Activated CD4-positive, CD25-positive, alpha-beta regulatory T cell treated with anti-CD3 and anti-CD28 coated beads, Interleukin-2, amount 50 U/mL, for 16 hours (primary cell): ENCODE measurements around the gene PEMT.

Experiments used
- DNase-seq: peaks from one replicate; pipeline ENCODE4 v3.0.0-alpha.2; 2020; ENCODE audit warnings: low read depth, low spot score

PEMT gene

DNA sequence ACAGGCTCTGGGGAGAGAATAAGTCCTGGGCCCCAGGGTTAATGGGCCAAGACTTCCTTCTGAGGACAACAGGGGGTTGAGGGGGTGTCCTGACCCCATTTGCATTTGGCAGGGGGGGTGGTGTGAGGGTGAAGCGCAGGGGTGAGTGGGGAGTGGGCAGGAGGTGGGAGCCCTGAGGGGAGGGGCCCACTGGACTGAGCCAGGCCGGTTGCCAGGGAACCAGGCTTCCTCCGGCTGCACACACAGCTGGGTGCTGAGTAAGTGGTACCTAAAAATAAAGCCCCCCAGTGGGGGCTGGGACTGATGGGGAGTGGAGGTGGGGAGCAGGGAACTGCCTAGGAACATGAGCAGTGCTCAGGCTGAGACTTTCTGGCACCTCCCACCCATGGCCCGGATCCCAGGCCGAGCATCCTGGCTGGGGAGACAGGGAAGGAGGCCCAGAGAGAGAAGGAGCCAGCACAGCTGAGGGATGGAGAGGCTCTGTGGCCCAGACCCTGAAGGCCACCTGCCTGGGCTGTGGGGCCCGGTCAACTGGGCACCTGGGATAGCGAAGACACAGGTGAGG is 87.9 kb downstream of the PEMT start:
- no peak for DNase-seq

- no peak for DNase-seq
Measured at GRCh38 chr17:17502741-17503565, 88.6 kb downstream of the PEMT start.

GRCh38 chr17:17500999-17501605 is 90.4 kb downstream of the PEMT start:
- no peak for DNase-seq

- no peak for DNase-seq
Measured at GRCh38 chr17:17499402-17500145, 91.9 kb downstream of the PEMT start.

- no peak for DNase-seq
Measured at GRCh38 chr17:17498606-17499301, 92.8 kb downstream of the PEMT start.

GRCh38 chr17:17497845-17498520 is 93.5 kb downstream of the PEMT start:
- DNase-seq, result no peak

GRCh38 chr17:17497065-17497844 is 94.3 kb downstream of the PEMT start:
- no peak for DNase-seq

GRCh38 chr17:17496189-17497064 is 95.1 kb downstream of the PEMT start, which contains the start of gene RASD1:
RASD1 (minus strand) TSS chr17:17496395; CDS start chr17:17496181, 214 bp downstream.
- DNase-seq, result peak; percentile 48

DNA sequence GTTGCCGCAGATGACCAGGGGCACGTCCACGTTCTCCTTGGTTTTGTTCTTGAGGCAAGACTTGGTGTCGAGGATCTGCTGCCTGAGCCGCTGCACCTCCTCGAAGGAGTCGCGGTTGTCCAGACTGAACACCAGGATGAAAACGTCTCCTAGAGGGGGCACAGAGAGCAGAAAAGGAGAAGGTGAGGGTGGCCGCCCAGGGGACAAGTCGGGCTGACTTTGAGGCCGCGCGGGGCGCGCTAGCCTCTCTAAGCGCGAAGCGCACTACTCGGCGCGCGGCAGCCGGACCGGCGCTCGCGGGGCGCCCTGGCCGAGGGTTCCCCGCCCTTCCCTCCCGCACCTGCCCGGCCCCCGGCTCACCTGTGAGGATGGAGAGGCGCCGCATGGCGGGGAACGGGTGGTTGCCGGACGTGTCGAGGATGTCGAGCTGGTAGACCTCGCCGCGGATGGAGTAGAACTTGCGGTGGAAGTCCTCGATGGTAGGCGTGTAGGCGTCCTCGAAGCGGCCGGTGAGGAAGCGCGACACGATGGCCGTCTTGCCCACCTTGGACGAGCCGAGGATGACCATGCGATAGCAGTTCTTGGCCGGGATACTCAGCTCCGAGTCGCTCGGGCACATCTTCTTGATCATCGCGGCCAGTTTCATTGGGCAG is 95.8 kb downstream of the PEMT start:
- DNase-seq, result no peak

- no peak for DNase-seq
Measured at GRCh38 chr17:17494870-17495535, 96.5 kb downstream of the PEMT start.

GRCh38 chr17:17494499-17494869 is 97.0 kb downstream of the PEMT start:
- no peak for DNase-seq

GRCh38 chr17:17493986-17494466 is 97.5 kb downstream of the PEMT start:
- DNase-seq, result no peak

DNA sequence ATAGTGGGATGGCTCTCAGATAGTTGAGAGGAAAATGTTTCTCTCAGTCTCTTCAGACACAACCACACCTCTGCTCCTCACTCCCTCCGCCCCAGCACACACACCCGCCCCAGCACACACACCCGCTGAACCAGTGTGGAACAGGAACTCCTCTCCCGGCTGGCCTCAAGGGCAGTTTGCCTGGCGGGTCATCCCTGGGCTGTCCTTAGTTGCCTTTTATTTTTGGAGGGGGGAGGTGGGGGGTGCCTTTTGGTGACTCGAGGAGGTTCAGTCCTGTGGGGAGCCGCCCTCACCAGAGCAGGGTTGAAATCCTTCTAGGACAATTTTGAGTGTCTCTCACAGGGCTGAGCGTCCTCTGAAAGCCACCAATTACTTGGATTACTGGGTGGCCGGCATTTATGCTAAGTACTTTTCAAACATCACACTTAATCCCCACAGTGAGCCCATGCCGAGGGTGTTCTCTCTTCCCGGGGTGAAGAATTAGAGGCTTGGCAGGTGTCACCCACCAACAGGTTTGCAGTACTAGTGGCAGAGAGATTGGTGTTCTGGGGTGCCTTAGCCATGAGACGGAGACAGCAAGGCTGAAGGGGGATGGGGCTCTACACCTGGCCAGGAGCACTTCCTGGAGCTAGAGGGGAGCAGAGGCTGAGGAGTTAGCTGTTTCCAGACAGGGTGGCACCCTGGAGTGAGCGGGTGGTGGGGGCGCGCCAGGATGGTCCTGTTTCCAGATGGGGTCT is 98.1 kb downstream of the PEMT start:
- no peak for DNase-seq

- DNase-seq, result no peak
Measured at GRCh38 chr17:17492571-17492970, 98.9 kb downstream of the PEMT start.

GRCh38 chr17:17492085-17492484 is 99.4 kb downstream of the PEMT start:
- DNase-seq, result no peak

DNA sequence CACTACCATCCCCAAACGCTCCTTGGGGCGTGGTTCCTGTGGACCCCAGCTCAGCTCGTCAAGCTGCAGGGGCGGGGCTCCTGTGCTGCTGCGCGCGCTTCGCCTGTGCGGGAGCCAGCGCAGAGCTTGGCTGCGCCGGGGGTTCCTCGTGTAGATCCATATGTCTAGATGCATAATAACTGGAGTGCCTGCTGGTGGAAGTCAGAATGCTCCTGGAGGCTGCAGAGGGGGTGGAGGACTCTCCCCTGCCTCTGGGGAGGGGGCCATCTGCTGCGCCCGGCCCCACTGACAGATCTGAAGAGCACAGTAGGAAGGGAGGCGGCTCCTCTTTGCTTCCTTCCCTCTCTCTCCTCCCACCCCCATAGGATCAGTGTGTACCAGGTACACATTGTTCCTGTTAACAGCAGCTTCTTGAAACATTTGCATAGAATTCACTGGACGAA is 99.9 kb downstream of the PEMT start:
- no peak for DNase-seq

DNA sequence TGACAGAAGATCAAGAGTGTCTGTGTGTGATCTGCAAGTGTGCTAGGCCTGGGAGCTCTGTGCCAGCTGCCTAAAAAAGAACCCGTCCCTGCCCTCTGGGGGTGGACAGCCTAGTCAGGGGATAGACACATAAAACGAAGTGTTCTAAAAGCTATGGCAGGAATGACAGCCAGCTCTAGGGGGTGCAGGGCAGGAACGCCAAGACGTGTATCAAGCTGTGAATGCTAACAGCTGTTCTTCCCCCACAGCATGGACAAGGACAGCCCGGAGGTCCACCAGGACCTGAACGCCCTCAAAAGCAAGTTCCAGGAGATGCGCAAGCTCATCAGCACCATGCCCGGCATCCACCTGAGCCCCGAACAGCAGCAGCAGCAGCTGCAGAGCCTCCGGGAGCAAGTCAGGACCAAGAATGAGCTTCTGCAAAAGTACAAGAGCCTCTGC is 100.5 kb downstream of the PEMT start:
- DNase-seq, result no peak
